HuH-7.5 (cell line): ENCODE results near the gene APOL3.
"Not testable (repeated sequence)": the region's sequence is repeated elsewhere in the genome, so short reads cannot be mapped to it uniquely, and the experiment has no call there.

Experiments used
- DNase-seq: peaks from one replicate; pipeline ENCODE4 v3.0.0; 2011; ENCODE audit warnings: low spot score

The APOL3 gene, protein sequence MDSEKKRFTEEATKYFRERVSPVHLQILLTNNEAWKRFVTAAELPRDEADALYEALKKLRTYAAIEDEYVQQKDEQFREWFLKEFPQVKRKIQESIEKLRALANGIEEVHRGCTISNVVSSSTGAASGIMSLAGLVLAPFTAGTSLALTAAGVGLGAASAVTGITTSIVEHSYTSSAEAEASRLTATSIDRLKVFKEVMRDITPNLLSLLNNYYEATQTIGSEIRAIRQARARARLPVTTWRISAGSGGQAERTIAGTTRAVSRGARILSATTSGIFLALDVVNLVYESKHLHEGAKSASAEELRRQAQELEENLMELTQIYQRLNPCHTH

DNA sequence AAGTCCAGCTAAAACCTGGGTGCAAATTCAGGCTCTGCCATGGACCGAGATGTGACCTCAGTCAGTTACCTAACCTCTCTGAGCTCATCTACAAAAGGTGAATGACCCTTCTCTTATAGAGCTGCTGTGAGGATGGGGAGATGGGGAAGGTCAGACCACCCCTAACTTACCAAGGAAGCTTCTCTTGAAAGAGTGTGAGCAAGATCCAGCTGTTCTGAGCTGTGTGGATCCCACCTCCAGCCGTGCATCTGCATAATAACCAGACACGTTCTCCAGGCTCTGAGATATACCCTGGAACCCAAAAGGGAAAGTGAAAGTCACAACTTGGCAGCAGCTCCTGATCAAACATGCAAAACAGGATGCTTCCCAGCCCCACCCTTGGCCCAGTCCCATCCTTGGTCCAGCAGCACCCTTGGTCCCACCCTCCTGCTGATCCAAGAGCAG is at the start of gene APOL3:
APOL3 (minus strand) TSS at position 257 of the 444 bp plus-strand sequence. CDS start 11,700 bp downstream, outside the sequence.
- no peak for DNase-seq

DNA sequence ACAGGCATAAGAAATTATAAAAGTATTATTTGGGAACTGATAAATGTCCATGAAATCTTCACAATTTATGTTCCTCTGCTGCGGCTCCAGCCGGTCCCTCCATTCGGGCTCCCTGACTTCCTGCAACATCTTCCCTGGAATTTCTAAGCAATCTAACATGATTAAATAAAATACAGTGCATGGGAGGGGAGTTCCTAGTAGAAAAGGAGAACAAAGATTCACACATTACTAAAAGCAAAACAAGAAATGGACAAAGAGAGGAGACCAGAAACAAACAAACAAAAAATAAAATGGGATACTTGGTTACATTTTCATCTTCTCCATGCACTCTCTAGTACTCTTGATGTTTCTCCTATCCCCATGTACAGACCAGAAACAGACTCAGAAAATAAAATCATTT is 49.7 kb upstream of the APOL3 start:
- DNase-seq, result no peak

DNA sequence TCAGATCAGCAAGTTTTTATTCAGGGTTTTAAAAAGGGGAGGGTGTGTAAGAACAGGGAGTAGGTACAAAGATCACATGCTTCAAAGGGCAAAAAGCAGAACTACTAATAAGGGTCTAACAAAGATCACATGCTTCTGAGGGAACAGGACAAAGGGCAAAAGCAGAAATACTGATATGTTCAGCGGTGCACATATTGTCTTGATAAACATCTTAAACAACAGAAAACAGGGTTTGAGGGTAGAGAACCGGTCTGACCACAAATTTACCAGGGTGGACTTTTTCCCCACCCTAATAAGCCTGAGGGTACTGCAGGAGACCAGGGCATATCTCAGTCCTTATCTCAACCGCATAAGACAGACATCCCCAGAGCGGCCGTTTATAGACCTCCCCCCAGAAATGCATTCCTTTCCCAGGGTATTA is 48.9 kb upstream of the APOL3 start:
- not testable (repeated sequence) for DNase-seq

DNA sequence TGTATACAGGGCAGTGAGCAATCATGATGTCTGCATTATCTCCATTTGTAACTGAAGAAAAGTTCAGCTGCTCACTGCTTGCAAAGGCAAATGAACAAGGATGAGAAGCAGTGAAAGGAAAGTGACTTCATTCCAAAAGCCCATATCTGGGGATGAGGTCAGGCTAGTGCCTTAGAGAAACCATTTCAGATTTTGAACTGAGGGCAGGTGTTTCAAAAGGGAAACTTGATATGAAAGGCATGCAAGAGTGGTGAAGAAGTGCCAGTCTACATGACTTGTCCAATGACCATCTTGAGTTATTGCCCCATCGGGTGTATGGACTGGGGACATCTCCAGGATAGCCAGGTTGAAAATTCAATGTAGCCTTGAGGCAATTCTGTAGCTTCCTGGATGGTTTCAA is 48.4 kb upstream of the APOL3 start:
- no peak for DNase-seq

DNA sequence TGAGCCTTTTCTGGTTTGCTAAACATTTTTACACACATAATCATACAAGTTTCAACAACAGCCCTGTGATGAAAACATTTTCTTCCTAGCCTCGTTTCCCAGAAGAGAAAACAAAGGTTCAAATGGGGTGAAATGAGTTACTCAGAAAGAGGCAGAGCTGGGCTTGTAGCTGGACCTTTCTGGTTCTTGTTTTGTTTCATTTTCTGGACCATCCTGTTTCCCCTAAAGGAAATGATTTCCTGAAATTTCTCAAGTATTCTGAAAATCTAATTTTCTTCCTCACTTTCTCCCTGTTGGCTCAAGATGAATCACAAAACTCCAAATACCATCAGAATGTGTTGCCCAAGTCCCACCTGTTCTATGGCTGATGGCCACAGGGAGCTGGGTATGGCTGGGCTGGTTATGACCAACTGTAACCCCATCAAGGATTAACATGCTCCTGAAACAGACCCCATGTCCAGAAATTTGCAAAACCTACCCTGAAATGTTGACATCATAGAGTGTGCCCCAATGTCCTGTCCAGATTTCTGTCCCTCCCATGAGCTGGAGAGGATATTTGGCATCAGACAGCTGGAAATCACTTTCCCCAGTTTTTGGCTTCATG is 47.7 kb upstream of the APOL3 start:
- no peak for DNase-seq

DNA sequence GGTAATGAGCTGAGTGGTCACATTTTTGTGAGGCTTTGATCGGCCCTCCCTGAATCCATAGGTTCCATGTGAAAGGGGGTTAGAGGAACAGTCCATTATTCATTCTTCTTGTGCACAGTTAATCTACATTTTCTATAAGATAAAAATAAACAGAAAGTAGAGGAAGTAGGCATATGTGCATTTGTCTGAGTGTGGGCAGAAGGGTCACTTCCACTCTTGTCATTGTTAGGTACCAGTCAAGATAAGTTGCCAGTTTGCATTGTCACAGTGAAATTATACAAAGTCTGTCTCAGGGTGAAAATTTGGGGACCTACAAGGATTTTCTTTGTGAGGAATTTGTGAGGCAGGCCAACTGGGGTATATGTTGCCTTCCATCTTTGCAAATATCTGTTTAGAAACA is 45.7 kb upstream of the APOL3 start:
- no peak for DNase-seq

DNA sequence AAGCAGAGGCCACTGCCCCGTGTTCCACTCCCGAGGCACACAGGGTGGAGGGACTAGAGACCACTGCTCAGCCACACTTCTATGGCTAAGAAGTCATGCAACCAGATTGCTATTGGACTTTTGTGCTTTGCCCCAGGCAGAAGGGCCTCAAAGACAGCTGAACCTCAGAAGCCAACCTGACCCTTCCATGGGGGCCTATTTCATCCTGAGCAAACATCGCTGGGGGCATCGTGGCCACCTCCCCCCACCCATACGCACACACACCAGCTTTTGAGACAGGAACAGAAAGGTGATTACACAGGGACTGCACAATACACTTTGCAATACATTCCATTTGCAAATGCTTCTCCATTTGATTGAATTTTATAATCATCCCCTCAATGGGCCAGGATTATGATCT is 45.0 kb upstream of the APOL3 start:
- DNase-seq, result not testable (repeated sequence)

DNA sequence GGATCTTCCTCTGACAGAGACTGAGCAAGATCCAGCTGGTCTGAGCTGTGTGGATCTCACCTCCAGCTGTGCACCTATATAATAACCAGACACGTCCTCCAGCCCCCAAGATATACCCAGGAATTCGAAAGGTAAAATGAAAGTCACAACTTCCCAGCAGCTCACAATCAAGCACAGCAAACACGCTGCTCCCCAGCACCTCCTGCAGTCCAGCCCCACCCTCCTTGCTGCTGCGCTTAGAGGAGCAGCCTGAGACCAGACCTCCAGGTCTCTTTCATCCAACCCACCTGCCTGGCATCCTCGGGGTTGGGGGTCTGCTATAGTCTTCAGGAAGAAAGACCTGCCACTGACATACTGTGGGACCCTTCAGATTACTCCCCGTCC is 44.1 kb upstream of the APOL3 start:
- DNase-seq, result no peak

DNA sequence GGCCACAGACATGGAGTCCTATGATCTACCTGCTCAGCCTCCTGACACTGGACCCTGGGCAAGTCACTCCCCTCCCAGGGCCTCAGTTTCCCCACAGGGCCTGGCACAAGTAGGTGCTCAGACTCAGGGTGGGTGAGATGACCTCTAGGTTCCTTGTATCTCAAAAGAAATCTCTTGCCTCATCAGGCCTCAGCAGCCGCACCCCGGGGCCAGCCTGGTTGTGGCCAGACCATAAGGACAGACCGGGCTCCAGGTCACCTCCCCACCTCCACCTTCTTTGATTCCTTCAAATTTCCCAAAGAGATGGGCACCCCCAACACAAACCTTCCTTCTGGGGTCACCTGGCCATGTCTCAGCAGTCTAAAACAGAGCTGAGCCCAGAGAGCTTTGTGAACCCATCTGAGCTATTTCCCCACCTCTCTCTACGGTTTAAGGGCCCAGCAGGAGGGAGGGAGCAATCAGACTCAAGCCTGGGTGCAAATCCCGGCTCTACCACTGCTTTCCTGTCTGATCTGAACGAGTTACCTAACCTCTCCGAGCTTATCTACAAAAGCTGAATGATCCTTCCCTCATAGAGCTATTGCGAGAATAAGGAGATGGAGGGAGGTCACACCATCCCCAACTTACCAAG is 43.6 kb upstream of the APOL3 start:
- no peak for DNase-seq

DNA sequence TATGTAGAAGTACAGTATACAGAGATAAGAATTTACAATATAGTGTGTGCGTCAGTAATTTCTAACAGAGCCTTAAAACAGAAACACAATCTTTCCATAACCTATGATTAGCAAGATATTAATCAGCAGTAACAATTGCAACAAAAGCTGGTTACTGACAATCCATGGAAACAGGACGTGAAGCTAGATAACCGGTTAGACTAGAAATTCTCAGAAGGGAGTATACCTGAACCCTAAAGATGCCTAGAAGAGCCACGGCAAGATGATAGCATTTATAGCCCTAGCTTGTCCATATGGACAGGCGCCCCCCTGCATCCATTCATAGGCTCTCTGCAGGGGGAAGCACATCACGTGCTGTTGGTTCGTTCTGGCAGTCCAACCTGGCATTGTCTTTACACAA is 42.9 kb upstream of the APOL3 start:
- DNase-seq, result not testable (repeated sequence)

DNA sequence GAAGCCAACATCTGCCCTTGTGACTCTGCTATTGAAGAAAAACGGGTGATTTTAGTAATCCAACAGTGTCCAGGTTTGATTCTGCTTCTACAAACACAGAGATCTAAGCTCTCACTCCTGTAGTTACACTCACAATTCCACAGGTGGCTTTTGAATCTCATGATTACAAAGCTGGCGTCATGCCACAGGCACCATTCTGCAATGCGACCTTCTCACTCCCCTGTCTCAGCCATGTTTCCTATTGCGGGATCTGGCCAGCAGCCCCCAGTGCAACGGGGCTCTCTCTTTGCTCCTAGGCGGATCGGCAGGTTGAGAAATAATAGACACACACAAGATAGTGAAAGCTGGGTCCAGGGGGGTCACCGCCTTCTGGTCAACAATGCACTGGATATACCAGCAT is 42.4 kb upstream of the APOL3 start:
- not testable (repeated sequence) for DNase-seq

DNA sequence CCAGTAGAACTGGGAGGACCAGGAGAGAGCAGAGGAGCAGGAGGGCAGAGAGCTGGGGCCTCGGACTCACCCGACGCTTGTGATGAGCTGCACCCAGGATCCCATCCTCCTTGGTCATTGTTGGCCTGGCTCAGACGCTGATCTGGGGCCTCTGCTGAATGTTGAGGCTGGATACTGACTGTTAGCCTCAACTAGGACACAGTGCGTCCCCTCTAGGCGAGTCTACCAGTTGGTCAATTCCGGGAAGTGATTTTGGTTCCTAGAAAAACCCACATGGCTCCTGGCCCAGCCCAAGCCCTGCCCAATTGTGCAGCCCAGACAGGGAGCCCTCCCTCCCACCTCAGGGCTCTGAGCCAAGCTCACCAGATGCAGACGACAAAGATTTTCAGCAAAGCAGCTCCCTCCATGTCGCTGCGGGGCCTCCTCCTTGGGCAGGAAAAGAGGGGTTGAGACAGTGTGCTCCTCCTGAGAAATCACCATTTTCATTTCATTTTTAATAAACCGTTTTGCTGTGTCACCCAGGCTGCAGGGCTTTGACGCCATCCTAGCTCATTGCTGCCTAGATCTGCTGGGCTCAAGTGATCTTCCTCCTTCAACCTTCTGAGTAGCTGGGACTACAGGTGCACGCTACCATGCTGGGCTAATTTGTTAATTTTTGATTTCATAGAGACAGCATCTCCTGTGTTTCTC is 41.2 kb upstream of the APOL3 start, which contains the start of gene APOL4:
APOL4 (minus strand) TSS at position 180 of the 690 bp plus-strand sequence; CDS start at position 105, 75 bp downstream.
- no peak for DNase-seq

DNA sequence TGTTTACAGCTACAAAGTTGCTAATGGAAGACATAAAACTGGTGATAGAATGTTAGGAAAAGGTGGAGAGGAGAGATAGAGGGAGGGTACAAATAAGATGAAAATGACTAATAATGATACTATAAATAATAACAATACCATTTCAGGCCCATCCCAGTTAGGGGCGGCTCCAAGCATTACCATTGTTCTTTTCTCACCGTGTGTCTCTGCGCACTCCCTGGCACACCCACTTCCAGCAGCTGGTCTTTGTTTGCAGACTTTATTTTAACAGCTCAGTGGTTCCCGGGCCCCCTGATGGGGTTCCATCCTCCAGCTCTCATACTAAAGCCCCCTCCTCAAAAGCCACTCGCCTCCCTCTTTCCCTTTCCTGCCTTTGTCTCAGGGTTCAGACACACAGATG is 40.5 kb upstream of the APOL3 start:
- DNase-seq, result not testable (repeated sequence)

DNA sequence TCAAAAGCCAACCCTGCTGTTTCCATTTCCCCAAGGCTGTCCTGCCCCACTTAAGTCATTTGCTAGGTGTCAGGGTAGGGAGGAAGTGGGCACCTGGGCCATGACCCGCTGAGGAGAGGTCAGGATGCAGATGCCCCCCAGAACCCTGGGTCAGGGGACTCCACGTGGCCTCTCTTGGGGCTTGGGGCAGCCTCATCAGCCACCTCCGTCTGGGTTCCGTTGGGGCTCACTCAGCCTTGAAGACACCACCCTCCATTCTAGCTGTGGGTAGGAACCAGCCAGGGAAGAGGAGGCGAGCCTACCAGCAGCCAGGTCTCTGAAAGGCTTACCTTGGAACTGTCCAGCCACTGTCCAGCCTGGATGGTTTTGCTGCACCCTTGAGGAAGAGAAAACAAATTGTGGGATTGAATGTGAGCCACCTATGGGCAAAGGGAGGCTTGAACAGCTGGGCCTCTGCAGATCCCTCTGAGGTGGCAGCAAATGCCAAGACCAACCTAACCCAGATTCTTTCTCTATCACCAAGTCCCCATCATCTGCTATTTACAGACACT is 38.5 kb upstream of the APOL3 start:
- DNase-seq, result no peak

DNA sequence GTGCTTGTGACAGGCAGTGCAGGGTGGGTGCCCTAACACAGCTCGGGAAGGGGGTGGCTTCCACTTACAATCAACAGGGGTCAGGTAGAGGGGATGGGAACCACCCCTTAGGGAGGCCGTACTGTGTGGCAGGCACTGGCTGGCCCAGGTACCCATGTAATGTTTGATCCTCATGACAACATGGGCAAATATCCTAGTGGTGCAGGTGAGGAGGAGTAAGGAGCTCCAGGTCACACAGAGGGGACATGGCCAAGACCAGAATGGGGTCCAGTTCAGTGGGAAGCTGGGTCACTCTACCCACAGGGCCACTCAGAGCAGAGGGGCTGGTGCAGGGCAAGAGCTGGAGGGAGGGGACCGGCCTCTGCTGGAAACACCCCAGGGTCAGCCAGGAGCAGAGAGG is 38.0 kb upstream of the APOL3 start:
- no peak for DNase-seq

DNA sequence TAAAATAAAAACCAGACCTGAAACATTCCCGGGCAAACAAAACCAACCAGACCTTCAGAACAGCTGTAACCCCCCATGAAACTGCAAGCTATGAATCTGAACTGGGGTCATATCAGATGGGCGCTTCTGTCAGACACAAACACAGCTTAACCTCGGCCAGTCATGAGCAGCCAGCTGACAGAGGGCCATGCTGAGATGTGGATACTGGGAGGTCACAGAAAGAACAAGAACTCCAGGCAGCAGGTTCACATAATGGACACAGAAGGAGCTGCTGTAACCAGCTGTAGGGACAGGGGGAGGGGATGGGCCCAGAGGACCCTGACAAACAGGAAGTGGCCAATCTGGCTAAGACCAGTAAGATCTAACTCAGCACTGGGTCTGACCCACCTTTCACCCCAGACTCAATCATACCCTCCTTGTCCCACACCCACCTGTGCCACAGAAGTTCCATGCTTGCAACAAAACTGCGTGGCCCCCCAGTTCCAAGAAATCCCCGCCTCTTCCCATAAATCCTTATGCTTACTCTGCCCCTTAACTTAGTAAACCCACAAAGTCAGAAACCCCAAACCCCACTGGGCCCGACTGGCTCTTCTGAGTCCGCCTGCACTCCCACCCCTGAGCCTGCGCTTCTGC is 37.1 kb upstream of the APOL3 start:
- no peak for DNase-seq

DNA sequence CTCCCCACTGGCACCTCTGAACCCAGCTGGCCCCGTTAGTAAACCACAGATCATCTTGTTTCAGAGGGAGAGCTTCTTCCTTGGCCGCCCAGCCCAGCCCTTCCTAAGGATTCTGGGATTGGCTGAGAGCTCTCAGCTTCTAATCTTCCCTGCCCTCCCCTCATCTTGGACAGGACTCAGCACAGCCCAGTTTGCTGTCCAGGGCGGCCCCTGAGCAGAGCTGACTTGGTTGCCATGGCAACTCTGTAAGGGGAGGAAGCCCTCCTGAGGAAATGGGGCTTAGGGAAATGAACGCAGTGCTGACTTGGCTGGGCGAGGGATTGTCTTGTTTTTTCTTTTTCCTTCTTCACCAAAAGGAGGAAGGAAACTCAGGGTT is 36.5 kb upstream of the APOL3 start:
- no peak for DNase-seq

DNA sequence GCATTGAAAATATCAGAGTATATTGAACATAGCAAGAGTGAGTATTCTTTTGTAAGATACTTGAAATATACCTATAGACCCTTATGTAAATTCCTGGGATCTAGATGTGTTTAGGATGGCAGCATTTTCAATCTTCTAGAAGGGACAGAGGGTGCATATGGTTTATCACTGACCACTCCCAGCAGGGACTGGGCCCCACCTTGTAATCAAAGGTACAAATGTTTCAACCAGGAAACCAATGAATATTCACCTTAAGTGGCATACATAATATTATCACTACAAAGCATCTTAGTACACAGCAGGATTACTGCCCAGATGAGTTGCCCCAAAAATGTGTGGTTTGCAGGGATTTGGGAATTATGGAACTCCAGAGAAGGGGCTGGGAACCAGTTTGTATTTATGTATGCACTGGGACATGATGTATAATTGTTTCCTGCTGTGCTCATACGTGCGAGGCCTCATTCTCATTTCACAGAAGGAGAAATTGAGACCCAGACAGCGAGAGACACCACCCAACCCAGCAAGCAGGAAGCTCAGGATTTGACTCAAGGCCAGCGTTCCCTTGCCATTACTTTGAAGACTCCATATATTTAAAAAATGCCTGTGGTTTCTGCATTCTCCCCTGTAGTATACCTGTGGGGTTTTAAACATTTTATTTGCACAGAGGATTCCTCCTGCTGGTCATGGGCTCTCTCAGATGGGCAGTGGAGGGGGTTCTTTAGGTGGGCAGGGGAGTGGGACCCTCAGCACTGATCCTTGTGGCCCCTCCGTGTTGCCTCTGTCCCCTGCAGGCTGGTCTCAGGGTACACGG is 35.9 kb upstream of the APOL3 start:
- no peak for DNase-seq

DNA sequence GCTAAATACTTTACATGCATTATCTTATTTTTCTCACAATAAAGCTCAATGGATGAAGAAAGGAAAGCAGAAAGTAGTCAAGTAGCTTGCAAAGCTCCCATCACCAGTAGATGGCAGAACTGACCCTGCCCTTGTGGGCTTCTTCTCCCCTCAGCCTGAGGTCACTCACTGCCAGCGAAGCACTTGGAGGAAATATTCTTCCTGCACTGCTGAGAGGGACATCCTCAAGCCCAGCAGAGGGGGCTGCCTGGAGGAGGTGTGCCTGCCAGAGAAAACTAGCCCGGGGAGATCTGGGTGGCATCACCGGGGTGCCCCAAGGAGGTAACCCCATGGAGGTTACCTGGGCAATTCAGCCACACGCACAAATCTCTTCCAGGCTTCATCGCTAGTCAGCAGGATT is 34.4 kb upstream of the APOL3 start:
- no peak for DNase-seq

DNA sequence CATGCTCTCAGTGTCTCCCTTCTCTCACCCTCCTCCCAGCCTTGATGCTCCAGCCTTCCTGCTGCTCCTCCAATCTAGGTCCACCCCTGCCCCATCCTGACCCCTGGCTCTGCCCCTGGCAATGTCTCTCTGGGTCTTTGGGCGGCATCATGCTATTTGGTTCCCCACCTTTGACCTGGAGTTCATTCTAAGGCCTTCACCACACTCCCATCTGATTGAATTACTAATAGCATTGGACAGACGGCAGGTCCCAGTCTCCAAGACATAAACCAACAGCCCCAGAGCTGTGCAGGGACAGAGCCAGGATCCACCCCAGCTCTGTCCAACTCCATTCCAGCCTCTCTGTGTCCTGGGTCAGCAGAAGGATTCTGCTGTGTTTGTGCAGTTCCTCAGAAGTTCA is 33.8 kb upstream of the APOL3 start:
- DNase-seq, result no peak

DNA sequence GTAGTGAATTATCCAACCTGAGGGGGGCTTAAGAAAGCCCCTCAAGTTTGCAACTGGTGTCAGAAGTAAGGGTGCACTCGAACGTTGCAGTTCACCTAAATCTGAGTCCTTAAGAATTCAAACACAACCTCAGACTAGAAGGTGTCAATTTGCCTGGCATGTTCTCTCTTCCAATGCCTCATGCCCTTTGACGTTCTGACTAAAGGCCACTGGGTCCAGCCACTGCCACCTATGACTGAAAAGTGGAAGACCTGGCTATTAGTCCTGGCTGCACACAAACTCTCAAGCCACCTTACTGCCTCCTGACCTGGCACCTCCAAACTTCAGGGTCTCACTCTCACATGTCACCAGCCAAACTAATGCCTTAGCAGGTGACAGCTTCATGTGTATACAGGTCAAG is 33.0 kb upstream of the APOL3 start:
- no peak for DNase-seq
